NCI-H1092 (cell line): ENCODE results near the gene EFNA4.

Source experiments
- DNase-seq: peaks from one replicate; lab custom pipeline; 2025; lab: John Stamatoyannopoulos, UW

Gene EFNA4

DNA sequence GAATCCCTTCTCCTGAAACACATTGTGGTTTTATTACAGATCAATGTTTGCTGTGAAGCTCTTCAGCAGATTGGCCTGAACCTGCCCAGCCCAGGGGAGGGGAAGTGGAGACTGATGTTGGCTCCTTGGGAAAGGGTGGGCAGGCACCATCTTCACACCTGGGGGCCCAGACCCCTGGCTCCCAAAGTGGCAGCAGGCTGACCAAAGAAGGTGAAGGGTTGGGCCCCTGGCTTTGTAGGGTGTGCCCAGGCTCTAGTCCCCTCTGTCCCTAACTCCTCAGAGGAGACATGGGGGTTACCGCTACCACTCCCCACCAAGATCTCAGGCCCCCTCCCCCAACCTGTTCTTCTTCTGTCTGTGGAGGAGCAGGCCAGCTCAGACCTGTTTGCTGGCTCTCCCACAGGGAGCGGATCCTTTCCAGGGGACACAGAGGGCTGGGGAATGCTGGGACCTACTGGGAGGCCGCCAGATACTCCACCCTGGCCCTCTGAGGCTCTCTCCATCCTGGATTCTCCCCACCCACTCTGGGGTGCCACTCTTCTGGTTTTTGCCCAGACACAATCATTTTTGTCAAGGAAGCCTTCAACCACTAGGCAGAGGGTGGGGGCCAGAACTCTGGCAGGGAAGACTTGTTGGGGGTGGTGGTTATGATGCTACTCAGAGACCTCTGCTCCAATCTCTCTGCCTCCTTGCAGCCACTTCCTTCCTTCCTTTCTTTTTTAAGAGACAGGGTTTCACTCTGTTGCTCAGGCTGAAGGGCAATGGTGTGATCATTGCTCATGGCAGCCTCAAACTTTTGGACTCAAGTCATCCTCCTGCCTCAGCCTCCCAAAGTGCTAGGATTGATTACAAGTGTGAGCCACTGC lies 10.1 kb downstream of the EFNA4 start:
- DNase-seq: no peak

DNA sequence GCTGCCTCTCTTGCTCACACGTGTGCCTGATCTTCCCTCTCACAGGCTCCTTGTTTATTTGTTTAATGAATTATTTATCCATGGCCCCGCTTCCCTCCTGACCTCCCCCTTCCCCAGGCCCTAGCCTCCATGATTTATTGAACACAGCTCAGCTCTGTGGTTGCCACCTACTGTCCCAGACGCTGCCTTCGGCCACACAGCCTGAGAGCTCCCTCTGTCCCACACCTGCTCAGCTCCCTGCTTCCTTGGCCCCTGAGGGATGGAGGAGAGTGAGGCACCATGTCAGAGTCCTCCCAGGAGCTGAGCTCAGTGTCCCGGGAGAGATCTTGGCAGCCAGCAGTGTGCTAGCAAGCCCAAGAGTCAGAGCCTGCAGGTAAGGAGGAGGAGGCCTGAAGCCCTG lies 12.0 kb downstream of the EFNA4 start:
- peak; percentile 50 for DNase-seq

DNA sequence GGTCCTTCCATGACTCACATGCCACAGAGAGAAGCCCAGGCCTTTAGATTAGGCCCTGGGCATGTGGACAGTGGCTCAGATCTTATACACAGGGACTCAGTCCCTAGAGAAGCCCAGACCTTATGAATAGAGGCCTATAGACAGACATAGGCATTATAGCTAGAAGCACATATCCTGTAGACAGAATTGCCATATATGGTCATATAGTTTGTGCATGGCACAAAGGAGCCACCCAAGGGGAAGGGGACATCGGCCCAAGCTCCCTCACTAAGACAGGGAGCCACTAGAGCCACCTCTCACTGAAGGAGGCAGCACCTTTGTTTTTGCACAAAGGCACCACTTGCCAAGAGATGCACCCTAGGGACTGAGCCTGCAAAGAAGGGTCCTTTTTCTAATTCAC lies 12.8 kb downstream of the EFNA4 start:
- DNase-seq: no peak

DNA sequence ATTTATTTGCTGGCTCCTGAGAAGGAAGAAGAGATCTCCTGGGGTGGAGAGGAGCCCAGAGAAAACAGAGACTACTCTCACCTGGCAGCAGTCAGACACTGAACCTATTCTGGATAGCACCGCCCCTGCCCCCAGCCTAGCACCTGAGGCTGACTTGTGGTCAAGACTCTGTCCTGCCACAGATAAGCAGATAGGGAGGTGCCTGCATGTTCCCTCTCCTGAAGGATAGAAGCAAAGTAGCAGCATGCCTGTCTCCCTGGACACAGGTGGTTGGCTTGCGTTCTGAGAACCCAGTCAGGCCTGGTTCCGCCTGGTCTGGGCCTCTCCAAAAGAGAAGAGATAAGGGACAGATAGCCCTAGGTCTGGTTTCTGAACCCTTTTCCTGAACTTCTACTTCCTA lies 13.8 kb downstream of the EFNA4 start:
- no peak for DNase-seq

DNA sequence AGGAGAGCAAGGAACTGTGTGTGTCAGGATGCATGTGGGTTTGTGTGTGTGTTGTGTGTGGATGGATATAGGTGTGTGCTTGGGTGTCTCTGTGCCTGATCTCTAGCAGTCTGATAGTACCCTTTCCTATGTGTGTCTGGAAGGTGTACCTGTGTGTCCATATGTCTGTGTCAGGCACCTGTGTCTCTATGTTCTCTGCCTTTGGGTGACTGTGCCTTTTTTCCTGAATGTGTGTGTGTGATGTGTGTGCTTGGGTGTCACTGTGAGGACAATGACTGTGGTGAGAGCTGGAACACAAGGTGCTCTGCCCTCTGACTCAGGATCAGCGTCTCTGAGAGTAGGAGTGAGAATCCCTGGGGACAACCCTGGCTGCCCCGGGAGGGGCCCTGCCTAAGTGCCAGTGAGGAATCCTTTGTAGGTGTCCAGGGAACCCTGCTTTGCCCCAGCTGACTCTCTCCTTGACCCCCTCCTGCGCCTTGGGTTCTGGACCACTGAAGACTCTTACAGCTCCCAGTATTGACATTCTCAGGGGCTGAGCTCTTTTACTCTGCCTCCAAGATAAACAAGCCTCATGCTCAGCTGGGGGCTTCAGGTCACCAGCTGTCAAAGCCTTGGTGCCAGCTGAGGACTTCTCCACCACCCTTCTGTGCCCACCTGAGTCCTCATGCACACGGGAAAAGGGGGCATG lies 14.4 kb downstream of the EFNA4 start:
- no peak for DNase-seq

DNA sequence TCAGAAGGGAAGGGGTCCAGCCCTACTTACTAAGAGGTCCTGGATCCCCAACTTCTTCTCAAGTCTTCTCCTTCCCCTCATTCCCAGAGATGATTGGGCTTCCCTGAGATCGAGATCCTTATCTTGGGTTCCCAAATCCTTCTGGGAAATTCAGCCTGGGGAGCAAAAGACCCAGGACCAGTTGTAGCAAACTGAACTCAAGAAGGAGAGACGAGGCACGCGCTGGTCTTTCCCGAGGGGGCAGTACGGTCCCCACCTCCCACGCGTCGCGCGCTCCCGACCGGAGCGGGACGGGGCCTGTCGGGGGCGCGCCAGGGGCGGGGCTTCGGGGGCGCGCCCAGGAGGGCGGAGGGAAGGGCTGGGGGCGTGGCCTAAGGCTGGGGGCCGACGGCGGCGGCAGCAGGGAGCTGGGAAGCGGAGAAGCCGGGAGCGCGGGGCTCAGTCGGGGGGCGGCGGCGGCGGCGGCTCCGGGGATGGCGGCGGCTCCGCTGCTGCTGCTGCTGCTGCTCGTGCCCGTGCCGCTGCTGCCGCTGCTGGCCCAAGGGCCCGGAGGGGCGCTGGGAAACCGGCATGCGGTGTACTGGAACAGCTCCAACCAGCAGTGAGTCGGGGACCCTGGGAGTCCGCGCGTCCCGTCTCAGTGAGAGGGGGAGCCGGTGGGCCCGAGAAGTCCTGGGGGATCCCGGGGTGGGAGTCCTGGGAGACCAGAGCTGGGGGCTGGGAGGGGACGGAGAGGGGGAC lies 15.1 kb downstream of the EFNA4 start, which contains the start of gene EFNA3:
TSS of gene EFNA3 (plus strand) at position 369 of the 741 bp plus-strand sequence. CDS start at position 474, 105 bp downstream.
- DNase-seq: peak; percentile 84

DNA sequence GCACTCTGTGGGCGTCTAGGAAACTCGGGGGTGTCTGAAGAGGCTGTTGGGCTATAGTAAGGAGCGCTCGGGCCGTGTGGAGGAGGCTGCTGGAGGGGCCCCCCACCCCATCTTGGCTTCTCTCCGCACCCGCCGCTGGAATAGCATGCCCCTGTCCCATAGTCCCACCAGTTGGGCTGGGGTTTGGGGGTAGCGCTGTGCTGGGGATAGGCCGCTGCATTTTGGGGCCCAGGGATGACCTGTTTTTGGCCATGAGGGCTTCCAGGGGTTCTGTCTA lies 15.6 kb downstream of the EFNA4 start:
- DNase-seq: no peak

DNA sequence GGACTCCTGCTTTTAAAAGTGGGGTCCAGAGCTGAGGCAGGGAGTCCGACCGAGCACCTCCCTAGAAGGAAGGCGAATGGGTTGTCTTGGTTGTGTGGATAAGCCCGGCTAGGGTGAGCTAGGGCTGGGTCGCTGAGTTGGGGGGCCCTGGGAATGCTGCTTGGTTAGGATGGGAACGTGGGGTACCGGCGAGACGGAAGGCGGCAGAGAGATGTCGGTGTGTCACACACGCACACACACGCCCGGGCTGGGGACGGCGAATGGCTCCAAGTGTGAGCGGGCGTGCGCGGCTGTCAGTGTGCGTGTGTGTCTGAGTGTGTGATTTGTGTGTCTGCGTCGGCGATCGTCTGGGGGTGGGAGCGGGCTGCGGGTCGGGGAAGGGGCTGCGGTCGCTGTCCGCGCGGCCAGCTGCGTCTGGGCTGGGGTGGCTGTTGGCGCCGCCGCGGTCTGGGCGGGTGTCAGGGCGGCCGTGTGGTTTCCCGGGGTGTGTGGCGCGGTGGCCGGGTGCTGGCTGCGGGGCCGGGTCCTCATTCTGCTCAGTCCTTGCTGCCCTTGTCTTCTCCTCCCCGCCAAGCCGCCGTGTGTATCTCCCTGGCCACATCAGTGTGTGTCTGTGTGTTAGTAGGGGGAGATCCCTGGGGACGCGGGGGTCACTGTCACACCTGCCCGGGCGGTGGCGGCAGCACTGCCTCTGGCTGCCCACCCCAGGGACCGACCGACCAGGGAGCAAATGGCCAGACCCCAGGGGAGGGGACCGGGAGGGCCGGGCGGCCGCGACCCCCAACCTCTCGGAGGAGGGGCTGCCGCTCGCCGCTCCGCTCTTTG lies 16.2 kb downstream of the EFNA4 start:
- peak; percentile 45 for DNase-seq

DNA sequence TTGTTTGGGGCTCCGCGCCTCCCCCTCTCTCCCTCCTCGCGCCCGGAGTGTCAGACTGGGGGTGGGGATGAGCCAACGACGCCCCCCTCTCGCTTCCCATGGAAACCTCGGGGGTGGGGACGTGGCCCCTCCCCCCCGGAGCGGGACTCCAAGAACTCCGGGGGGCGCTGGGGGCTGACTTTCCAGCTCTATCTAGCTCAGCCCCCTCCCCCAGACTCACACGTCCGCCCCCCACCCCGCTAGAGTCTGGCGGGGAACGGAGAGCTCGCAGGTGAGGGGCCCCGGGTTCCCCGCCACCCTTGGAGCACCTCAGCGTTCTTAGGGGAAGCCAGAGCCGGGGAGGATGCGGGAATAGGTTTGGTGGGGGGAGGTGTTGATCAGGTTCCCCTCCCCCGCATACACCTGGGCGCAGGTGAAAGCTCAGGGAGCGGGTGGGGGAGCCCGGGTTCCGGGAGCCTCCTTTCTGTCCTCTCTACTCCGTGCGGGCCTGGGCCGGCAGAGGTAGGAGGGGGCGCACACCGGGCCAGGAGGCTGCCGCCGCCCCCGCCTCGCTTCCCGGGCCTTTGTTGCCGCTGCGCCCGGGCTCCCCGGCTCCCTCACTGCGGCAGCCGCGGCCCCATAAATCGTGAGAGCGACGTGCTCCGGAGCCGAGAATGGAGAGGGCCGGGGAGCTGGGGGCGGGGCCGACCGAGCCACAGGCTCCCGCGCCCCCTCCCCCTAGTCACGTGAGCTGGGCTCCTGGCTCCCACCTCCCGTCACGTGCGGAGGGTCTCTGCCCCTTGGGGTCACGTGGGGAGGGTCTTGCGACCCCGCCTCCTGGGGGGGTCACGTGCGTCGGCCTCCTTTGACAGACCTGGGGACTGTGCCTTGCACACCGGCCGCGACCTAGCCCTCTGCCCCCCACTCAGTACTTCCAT lies 17.0 kb downstream of the EFNA4 start:
- peak; percentile 84 for DNase-seq

DNA sequence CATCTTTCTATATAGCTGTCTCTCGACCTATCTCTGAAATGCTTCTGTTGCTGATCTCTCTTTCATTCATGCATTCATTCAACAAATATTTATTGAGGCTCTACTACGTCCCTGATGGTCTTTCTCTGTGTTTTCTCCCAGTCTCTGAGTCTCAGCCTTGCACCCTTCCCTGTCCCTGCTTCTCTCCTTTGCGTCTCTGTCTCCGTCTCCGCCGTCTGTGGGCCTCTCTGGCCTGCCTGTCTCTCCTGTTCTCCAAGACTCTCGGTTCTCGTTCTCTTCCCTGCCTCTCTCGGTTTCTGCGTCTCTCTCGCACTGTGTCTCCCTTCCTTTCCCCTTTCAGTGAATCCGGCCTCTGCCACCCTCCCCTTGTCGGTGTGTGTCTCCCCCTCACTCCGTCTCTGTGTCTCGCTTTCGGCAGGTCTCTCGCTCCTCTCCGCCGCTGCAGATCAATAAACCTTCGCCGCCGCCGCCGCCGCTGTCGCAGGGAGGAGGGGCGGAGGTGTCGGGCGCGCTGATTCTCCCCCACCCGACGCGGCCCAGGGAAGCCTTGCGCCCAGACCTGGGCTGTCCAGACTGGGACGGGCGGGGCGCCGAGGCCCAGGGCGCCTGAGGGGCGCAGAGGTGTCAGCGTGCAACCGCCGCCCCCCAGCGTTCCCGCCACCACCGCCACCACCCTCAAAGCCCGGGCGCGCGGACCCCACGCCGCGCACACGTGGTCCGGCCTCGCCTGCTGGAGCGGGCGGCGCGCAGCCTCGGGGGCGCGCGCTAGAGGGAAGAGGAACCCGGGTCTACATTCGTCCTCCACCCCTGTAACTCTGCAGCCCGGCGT lies 18.1 kb downstream of the EFNA4 start:
- DNase-seq: no peak

DNA sequence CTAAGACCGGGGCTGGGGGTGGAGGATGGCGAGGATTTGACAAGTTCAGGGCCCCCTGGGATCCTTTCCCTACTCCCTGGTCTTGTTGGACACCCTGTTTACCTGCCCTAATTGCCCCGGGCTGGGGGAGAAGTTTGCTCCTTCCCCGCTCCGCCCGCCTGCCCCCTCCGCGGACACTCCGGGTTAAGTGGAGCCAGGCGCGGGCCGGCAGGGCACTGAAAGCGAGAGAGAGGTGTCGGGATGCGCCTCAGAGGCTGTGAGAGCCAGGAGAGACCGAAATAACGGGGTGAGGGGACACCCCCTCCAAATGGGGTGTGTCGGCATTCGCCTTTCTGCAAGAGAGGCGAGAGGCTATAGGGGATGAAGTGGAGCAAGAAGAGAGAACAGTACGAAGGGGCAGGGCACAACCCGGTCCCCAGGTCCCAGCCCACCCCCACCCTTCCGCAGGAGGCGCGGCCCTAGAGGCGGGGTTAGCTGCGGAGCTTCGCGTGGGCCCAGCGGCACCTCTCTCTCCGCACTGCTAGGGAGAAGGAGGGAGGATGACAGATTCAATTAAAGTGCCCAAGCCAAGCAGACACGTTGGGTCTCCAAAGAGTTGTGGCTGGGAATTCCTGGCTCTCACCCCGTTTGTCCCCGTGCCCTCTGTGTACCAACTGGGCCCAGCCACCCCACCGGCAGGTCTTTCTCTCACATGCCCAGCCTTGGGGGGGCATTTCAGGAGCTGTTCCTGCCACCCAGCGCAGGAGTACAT lies 18.9 kb downstream of the EFNA4 start:
- DNase-seq: no peak

DNA sequence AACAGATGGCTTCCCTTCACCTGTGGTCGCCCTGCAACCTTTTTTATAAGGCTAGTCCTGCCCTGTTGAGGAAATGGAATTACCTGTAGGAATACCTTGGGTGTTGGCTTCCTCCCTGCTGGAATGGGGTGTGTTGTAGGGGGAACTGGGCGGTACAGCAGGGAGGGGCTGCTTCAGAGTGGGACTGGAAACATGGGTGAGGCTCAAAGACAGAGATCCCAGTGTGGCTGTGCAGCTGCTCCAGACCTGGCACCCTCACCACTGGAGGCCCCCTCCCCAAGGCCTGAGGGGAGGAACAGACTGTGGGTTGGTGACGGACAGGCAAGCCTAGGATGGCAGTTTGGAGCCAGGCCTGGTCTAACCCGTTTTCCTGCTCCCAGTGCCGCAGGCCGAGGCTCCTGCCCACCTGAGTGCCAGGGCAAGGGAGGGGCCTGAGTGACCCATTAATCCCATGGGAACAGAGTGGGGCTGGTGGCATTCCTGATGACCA lies 19.6 kb downstream of the EFNA4 start:
- DNase-seq: no peak

DNA sequence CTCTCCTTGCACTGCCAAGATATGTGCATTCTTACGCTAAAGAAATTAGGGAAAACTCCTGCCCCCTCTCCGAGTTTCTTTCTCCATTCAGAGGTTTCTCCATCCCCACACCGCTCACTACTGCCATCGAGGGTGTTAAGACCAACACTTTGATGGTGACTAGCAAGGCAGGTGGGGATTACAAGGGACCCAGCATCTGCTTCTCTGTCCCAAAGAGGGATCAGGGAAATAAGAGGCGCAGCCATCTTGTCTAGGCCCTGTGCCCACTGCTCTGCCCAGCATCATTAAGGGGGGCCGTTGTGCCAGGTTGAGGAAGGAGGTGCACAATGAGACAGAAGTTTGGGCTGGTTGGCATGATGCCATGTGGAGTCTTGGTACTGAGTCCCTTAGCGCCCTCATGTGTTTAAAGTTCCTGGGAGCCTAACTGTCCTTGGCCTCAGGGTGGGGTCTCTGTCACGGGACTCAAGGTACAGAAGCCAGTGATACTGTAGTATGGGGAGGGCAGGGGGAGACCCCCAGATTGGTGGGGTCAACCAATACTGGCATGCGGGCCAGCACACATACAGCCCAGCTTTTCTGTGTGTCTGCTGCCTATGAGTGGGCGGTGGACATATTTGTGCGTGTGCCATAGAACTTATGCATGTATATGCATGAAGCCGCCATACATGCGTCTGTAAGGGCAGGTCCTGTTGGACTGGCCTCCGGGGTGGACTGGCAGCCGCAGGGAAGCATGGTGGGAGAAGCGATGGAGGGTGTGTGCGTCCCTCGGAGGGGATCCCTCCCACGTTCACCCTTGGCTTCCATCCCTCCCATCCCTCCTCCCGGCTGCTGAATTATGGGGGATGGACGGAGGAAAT lies 20.6 kb downstream of the EFNA4 start:
- peak; percentile 26 for DNase-seq

DNA sequence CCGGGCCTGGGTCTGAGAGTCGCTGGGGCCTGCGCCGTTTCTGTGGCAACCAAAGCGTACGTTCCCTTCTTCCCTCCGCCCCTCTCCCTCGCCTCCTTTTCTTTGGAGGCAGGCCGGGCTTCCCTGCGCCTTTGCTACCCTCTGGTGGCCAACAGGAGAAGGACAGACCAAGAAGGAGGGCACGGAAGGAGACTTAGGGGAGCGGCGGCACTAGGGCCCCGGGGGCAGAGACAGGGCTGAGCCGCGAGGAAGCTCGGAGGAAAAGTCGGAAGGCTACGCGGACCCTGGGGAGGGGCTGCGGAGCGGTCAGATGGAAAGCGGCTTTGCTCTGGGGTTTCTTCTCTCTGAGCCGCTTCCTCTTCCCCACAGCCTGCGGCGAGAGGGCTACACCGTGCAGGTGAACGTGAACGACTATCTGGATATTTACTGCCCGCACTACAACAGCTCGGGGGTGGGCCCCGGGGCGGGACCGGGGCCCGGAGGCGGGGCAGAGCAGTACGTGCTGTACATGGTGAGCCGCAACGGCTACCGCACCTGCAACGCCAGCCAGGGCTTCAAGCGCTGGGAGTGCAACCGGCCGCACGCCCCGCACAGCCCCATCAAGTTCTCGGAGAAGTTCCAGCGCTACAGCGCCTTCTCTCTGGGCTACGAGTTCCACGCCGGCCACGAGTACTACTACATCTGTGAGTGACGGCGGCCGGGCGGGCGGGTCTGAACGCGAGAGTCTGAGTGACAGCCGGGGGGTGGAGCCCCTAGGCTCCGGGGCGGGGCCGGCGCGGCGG lies 21.4 kb downstream of the EFNA4 start:
- DNase-seq: peak; percentile 93

DNA sequence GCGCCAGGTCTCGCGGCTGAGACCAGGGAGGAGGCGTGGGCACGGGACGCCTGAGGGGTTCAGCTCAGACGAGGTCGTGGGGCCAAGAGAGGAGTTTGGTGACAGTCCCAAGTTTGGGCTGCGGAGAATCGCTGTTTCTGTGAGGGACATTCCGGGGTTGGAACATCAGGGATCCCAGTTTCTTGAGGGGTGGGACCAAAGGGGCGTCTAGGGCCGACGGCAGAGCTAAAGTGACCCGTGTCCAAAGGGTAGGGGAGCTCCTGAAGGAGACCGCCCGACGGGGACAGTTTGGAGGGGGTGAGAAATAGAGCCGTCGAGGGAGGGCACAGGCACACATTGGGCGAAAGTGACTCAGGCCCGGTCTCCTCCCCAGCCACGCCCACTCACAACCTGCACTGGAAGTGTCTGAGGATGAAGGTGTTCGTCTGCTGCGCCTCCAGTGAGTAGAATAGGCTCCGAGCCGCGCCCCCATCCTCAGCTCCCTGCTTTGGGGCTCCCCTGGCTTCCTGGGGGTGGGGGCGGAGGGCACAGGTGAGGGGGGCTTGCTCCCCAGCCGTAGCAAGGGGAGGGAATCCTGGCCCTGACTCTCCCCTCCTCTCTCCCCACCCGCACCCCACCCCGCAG lies 22.1 kb downstream of the EFNA4 start:
- no peak for DNase-seq

DNA sequence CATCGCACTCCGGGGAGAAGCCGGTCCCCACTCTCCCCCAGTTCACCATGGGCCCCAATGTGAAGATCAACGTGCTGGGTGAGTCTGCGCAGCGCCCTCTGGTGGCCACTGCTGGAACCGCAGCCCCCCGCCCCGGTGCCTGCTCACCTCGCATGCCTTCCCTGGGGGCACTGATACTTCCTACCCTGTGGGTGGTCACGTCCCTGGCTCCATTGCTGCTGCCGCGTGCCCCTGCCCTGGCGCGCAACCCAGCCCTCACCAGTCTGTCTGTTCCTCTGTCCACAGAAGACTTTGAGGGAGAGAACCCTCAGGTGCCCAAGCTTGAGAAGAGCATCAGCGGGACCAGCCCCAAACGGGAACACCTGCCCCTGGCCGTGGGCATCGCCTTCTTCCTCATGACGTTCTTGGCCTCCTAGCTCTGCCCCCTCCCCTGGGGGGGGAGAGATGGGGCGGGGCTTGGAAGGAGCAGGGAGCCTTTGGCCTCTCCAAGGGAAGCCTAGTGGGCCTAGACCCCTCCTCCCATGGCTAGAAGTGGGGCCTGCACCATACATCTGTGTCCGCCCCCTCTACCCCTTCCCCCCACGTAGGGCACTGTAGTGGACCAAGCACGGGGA lies 22.7 kb downstream of the EFNA4 start:
- peak; percentile 25 for DNase-seq
